ENCODE results near the gene CGB7. TPM values are rescaled to one million over a fixed set of nuclear protein-coding genes. Genes with fewer than 3 reads are reported as not detected.

CGB7 gene
- total and polyA plus RNA-seq, 2 experiments from 2014 or later: 0.32 to 0.97 TPM

DNA sequence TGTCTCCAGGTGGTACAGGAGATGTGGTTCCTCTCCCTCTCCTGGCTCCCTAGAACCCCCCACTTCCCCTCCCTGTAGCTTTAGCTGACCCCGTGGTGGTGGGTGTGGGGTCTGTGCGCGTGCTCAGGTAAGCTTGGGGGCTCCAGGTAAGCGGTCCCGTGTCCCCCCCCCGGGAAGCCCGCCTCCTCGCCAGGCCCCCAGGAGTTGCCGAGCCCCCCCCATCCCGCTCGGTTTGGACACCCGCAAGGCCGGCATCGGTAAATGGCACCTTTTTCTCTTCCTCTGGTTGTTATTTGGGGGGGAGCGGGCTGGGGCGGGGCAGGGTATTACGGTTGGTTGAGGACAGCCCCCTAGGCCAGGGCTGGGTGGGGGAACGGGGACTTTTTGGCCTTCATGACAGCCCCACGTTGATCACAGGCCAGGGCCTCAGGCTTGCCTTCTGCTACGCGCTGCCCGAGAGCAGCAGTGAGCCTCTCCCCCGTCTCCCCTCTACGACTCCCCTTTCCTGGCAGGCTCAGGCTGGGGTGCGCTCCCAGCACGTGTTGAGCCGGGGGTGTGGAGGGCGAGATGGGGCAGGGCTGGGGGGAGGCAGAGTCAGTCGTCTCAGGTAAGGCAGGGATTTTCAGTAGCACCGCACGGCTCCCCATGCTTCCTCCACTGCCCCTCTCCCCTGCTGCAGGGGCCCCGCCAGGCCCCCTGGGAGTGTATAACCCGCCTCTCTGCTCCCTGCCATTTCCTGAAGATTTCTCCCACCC lies 46.0 kb upstream of the CGB7 start:
- no peak overlapping the region for H3K27ac ChIP-seq (ENCODE audit: low read depth)
- peaks cover 12% of the 10 kb centered on the region for H3K79me2 ChIP-seq (replicated peaks; ENCODE audit: insufficient read depth)
- DNase-seq (ENCODE audit: low spot score) (no peak), ATAC-seq (no peak)
- H3K4me3 ChIP-seq: no peak overlapping the region
- Mint-ChIP-seq H3K4me1 (peaks cover 23% of the 10 kb centered on the region), H3K4me3 (no peak overlapping the region), H3K9me3 (no peaks in the 10 kb centered on the region; the same call in 1 of the 3 replicates), H3K27ac (no peak overlapping the region), H3K27me3 (ENCODE audit: insufficient read depth, low read depth, poor library complexity) (peaks cover 20% of the 10 kb centered on the region), H3K36me3 (ENCODE audit: low read depth) (peaks cover 87% of the 10 kb centered on the region)
- TF ChIP-seq EZH2phosphoT487 (IDR thresholded peaks at IDR 0.05; ENCODE audit: unreplicated experiment) (no peak), POLR2AphosphoS5 (IDR thresholded peaks at IDR 0.05; ENCODE audit: low read depth) (no peak), JUNB (IDR thresholded peaks at IDR 0.05; ENCODE audit: unreplicated experiment) (no peak)
- peaks cover 28% of the 10 kb centered on the region for H4K20me1 ChIP-seq (replicated peaks; ENCODE audit: insufficient read depth)
- H3K4me2 ChIP-seq: no peak overlapping the region
- peaks cover 31% of the 10 kb centered on the region for H3F3A ChIP-seq (replicated peaks; ENCODE audit: low read depth)
- H3K4me1 ChIP-seq (ENCODE audit: insufficient read depth): no peaks in the 10 kb centered on the region; the same call in 1 of the 2 replicates
- no peak overlapping the region for H2AFZ ChIP-seq
- H3K9me2 ChIP-seq (ENCODE audit: insufficient read depth): no peaks in the 10 kb centered on the region
- H3K27me3 ChIP-seq (ENCODE audit: insufficient read depth): no peaks in the 10 kb centered on the region
- peaks cover 34% of the 10 kb centered on the region for H3K36me3 ChIP-seq (ENCODE audit: insufficient read depth)

DNA sequence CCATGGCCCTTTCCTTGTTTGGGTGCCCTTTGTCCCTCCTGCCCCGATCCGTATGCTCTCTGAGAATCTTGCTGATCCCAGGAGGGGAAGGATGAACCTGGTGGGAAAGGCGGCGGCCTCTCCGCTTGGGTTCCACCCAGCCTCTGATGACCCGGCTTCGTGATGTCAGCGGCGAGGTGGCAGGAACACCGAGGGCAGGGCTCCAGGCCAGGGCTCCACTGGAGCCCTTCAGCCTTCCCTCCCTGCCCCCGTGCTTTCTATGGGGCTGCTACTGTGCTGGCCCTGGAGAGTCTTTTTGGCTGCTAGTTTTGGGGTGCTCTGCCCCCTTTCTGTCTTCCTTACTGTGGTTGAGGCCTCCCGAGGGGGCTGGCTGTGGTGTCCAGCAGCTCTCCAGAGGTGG lies 44.8 kb upstream of the CGB7 start:
- H3K4me3 Mint-ChIP-seq: no peak overlapping the region
- peaks cover 88% of the 10 kb centered on the region for H3K36me3 Mint-ChIP-seq (ENCODE audit: low read depth)
- TF ChIP-seq EZH2 (IDR thresholded peaks at IDR 0.05; ENCODE audit: low read depth, unreplicated experiment): no peak
- TF ChIP-seq NANOG (IDR thresholded peaks at IDR 0.05; ENCODE audit: borderline replicate concordance): no peak
- no peak for TF ChIP-seq JUNB (IDR thresholded peaks at IDR 0.05; ENCODE audit: unreplicated experiment)
- TF ChIP-seq EZH2phosphoT487 (IDR thresholded peaks at IDR 0.05; ENCODE audit: unreplicated experiment): no peak
- no peak for TF ChIP-seq STAT1 (IDR thresholded peaks at IDR 0.05; ENCODE audit: unreplicated experiment)
- TF ChIP-seq CREB1 (CRISPR knock-in tag; IDR thresholded peaks at IDR 0.05; ENCODE audit: low read depth): no peak
- no peak for TF ChIP-seq ZNF331 (CRISPR knock-in tag; IDR thresholded peaks at IDR 0.05; ENCODE audit: low read depth)
- TF ChIP-seq, protein P1, sequence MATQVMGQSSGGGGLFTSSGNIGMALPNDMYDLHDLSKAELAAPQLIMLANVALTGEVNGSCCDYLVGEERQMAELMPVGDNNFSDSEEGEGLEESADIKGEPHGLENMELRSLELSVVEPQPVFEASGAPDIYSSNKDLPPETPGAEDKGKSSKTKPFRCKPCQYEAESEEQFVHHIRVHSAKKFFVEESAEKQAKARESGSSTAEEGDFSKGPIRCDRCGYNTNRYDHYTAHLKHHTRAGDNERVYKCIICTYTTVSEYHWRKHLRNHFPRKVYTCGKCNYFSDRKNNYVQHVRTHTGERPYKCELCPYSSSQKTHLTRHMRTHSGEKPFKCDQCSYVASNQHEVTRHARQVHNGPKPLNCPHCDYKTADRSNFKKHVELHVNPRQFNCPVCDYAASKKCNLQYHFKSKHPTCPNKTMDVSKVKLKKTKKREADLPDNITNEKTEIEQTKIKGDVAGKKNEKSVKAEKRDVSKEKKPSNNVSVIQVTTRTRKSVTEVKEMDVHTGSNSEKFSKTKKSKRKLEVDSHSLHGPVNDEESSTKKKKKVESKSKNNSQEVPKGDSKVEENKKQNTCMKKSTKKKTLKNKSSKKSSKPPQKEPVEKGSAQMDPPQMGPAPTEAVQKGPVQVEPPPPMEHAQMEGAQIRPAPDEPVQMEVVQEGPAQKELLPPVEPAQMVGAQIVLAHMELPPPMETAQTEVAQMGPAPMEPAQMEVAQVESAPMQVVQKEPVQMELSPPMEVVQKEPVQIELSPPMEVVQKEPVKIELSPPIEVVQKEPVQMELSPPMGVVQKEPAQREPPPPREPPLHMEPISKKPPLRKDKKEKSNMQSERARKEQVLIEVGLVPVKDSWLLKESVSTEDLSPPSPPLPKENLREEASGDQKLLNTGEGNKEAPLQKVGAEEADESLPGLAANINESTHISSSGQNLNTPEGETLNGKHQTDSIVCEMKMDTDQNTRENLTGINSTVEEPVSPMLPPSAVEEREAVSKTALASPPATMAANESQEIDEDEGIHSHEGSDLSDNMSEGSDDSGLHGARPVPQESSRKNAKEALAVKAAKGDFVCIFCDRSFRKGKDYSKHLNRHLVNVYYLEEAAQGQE (IDR thresholded peaks at IDR 0.05; ENCODE audit: unreplicated experiment): no peak
- TF ChIP-seq ZNF114 (CRISPR knock-in tag; IDR thresholded peaks at IDR 0.05): no peak
- TF ChIP-seq, protein P2, sequence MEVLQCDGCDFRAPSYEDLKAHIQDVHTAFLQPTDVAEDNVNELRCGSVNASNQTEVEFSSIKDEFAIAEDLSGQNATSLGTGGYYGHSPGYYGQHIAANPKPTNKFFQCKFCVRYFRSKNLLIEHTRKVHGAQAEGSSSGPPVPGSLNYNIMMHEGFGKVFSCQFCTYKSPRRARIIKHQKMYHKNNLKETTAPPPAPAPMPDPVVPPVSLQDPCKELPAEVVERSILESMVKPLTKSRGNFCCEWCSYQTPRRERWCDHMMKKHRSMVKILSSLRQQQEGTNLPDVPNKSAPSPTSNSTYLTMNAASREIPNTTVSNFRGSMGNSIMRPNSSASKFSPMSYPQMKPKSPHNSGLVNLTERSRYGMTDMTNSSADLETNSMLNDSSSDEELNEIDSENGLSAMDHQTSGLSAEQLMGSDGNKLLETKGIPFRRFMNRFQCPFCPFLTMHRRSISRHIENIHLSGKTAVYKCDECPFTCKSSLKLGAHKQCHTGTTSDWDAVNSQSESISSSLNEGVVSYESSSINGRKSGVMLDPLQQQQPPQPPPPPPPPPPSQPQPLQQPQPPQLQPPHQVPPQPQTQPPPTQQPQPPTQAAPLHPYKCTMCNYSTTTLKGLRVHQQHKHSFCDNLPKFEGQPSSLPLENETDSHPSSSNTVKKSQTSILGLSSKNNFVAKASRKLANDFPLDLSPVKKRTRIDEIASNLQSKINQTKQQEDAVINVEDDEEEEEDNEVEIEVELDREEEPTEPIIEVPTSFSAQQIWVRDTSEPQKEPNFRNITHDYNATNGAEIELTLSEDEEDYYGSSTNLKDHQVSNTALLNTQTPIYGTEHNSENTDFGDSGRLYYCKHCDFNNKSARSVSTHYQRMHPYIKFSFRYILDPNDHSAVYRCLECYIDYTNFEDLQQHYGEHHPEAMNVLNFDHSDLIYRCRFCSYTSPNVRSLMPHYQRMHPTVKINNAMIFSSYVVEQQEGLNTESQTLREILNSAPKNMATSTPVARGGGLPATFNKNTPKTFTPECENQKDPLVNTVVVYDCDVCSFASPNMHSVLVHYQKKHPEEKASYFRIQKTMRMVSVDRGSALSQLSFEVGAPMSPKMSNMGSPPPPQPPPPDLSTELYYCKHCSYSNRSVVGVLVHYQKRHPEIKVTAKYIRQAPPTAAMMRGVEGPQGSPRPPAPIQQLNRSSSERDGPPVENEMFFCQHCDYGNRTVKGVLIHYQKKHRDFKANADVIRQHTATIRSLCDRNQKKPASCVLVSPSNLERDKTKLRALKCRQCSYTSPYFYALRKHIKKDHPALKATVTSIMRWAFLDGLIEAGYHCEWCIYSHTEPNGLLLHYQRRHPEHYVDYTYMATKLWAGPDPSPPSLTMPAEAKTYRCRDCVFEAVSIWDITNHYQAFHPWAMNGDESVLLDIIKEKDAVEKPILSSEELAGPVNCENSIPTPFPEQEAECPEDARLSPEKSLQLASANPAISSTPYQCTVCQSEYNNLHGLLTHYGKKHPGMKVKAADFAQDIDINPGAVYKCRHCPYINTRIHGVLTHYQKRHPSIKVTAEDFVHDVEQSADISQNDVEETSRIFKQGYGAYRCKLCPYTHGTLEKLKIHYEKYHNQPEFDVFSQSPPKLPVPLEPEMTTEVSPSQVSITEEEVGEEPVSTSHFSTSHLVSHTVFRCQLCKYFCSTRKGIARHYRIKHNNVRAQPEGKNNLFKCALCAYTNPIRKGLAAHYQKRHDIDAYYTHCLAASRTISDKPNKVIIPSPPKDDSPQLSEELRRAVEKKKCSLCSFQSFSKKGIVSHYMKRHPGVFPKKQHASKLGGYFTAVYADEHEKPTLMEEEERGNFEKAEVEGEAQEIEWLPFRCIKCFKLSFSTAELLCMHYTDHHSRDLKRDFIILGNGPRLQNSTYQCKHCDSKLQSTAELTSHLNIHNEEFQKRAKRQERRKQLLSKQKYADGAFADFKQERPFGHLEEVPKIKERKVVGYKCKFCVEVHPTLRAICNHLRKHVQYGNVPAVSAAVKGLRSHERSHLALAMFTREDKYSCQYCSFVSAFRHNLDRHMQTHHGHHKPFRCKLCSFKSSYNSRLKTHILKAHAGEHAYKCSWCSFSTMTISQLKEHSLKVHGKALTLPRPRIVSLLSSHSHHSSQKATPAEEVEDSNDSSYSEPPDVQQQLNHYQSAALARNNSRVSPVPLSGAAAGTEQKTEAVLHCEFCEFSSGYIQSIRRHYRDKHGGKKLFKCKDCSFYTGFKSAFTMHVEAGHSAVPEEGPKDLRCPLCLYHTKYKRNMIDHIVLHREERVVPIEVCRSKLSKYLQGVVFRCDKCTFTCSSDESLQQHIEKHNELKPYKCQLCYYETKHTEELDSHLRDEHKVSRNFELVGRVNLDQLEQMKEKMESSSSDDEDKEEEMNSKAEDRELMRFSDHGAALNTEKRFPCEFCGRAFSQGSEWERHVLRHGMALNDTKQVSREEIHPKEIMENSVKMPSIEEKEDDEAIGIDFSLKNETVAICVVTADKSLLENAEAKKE (CRISPR knock-in tag; IDR thresholded peaks at IDR 0.05): no peak
- no peak for TF ChIP-seq POLR2AphosphoS5 (IDR thresholded peaks at IDR 0.05; ENCODE audit: low read depth)

More for the DNA sequence above, 44.8 kb upstream of the CGB7 start:
- H3K36me3 ChIP-seq (ENCODE audit: insufficient read depth): peaks cover 34% of the 10 kb centered on the region
- H3K79me2 ChIP-seq (replicated peaks; ENCODE audit: insufficient read depth): peaks cover 18% of the 10 kb centered on the region
- no peak overlapping the region for H3K4me2 ChIP-seq
- H3K4me1 ChIP-seq (ENCODE audit: insufficient read depth): no peaks in the 10 kb centered on the region; the same call in 1 of the 2 replicates
- Mint-ChIP-seq H3K27me3 (ENCODE audit: insufficient read depth, low read depth, poor library complexity) (peaks cover 18% of the 10 kb centered on the region), H3K27ac (peak overlapping the region; percentile 72), H3K9me3 (no peaks in the 10 kb centered on the region; the same call in 1 of the 3 replicates), H3K4me1 (peaks cover 21% of the 10 kb centered on the region)
- no peaks in the 10 kb centered on the region for H3K27me3 ChIP-seq (ENCODE audit: insufficient read depth)
- H3F3A ChIP-seq (replicated peaks; ENCODE audit: low read depth): peaks cover 37% of the 10 kb centered on the region
- ATAC-seq (no peak), DNase-seq (ENCODE audit: low spot score) (no peak)
- no peak overlapping the region for H2AFZ ChIP-seq
- peaks cover 35% of the 10 kb centered on the region for H4K20me1 ChIP-seq (replicated peaks; ENCODE audit: insufficient read depth)
- H3K27ac ChIP-seq (ENCODE audit: low read depth): no peak overlapping the region
- no peaks in the 10 kb centered on the region for H3K9me2 ChIP-seq (ENCODE audit: insufficient read depth)
- no peak overlapping the region for H3K4me3 ChIP-seq

Measured in GM23338 (cell line).